A549 (cell line): ENCODE results near the gene AUTS2.

Experiments
- CEBPB ChIP-seq, 2 experiments: fragments of >200 bp in 1 of 2; sonication (Bioruptor Twin) in 1 of 2; formaldehyde crosslinking in 1 of 2; IDR thresholded peaks; 2 replicates each; pipeline ENCODE4 v1.6.1; 2012 to 2016
- CHD2 ChIP-seq: fragments of 150-350 bp; IDR thresholded peaks from 2 replicates; pipeline ENCODE4 v1.6.1; 2014; ENCODE audit warnings: low read length; ENCODE audit not compliant: partially characterized antibody
- CTCF ChIP-seq: fragments of >200 bp; sonication (Bioruptor Twin); formaldehyde crosslinking; IDR thresholded peaks from 3 replicates; pipeline ENCODE4 v1.5.1; 2016
- EP300 ChIP-seq, 2 experiments: fragments of >200 bp; sonication (Bioruptor Twin); formaldehyde crosslinking; IDR thresholded peaks; 2 replicates in 1 of 2; 3 replicates in 1 of 2; pipeline ENCODE4 v1.6.1; 2016 to 2017
- HEYL ChIP-seq: fragments of 250-450 bp; sonication (Bioruptor Pico); IDR thresholded peaks from 2 replicates; pipeline ENCODE4 v1.8.0; 2021; ENCODE audit warnings: mild to moderate bottlenecking, moderate library complexity
- MAFK ChIP-seq: fragments of 450-650 bp; IDR thresholded peaks from 2 replicates; pipeline ENCODE4 v1.6.1; 2014; ENCODE audit not compliant: partially characterized antibody
- MYC ChIP-seq: IDR thresholded peaks from 2 replicates; pipeline ENCODE4 v1.6.1; 2012; ENCODE audit warnings: mild to moderate bottlenecking, inconsistent platforms, low read length, improper control_type of control experiment, borderline replicate concordance
- POLR2A ChIP-seq: IDR thresholded peaks from 2 replicates; pipeline ENCODE4 v1.6.1; 2012; ENCODE audit warnings: mild to moderate bottlenecking, low read length
- RAD21 ChIP-seq, 2 experiments: fragments of >200 bp in 1 of 2; sonication (Bioruptor Twin) in 1 of 2; formaldehyde crosslinking in 1 of 2; IDR thresholded peaks in 1 of 2; conservative IDR thresholded peaks in 1 of 2; 2 replicates in 1 of 2; 3 replicates in 1 of 2; pipeline ENCODE4 v1.6.1; 2012 to 2018; ENCODE audit warnings: inconsistent platforms in 1 of 2
- SMC3 ChIP-seq: fragments of >200 bp; sonication (Bioruptor Twin); formaldehyde crosslinking; IDR thresholded peaks from 3 replicates; pipeline ENCODE4 v1.6.1; 2018; ENCODE audit warnings: inconsistent platforms
- TF ChIP-seq, protein P1 (sequence below): fragments of 250-450 bp; sonication (Bioruptor Pico); IDR thresholded peaks from 2 replicates; pipeline ENCODE4 v1.5.0; 2021; ENCODE audit warnings: mild to moderate bottlenecking, moderate library complexity, borderline replicate concordance
- TF ChIP-seq, protein P2 (sequence below): fragments of 150-350 bp; IDR thresholded peaks from 2 replicates; pipeline ENCODE4 v1.6.1; 2014; ENCODE audit warnings: low read depth, mild to moderate bottlenecking, low read length

- no peak for TF ChIP-seq CTCF
- no peak for TF ChIP-seq CEBPB (IDR thresholded peaks at IDR 0.05)
- TF ChIP-seq, protein P1, sequence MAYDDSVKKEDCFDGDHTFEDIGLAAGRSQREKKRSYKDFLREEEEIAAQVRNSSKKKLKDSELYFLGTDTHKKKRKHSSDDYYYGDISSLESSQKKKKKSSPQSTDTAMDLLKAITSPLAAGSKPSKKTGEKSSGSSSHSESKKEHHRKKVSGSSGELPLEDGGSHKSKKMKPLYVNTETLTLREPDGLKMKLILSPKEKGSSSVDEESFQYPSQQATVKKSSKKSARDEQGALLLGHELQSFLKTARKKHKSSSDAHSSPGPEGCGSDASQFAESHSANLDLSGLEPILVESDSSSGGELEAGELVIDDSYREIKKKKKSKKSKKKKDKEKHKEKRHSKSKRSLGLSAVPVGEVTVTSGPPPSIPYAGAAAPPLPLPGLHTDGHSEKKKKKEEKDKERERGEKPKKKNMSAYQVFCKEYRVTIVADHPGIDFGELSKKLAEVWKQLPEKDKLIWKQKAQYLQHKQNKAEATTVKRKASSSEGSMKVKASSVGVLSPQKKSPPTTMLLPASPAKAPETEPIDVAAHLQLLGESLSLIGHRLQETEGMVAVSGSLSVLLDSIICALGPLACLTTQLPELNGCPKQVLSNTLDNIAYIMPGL, result no peak
- TF ChIP-seq EP300 (IDR thresholded peaks at IDR 0.05), result no peak
- no peak for TF ChIP-seq MAFK
- no peak for TF ChIP-seq MYC
- TF ChIP-seq, protein P2, sequence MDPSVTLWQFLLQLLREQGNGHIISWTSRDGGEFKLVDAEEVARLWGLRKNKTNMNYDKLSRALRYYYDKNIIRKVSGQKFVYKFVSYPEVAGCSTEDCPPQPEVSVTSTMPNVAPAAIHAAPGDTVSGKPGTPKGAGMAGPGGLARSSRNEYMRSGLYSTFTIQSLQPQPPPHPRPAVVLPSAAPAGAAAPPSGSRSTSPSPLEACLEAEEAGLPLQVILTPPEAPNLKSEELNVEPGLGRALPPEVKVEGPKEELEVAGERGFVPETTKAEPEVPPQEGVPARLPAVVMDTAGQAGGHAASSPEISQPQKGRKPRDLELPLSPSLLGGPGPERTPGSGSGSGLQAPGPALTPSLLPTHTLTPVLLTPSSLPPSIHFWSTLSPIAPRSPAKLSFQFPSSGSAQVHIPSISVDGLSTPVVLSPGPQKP, result no peak
- TF ChIP-seq RAD21 (conservative IDR thresholded peaks at IDR 0.05 in 1 of 2, IDR thresholded peaks at IDR 0.05 in 1 of 2), result no peak
- TF ChIP-seq SMC3, result no peak
- no peak for TF ChIP-seq HEYL (CRISPR knock-in tag)
- no peak for TF ChIP-seq POLR2A
- no peak for TF ChIP-seq CHD2
These were observed 757.1 kb downstream of the AUTS2 start for GRCh38 chr7:70355198-70356020.
